Measurements from ENCODE around the gene MITF.

Gene MITF

GRCh38 chr3:69823743-69824142 lies 84.5 kb downstream of the MITF start:
- TF ChIP-seq CTCF (IDR thresholded peaks at IDR 0.05; ENCODE audit: low read depth, low read length, missing control alignments): no peak
- H3K4me3 ChIP-seq (replicated peaks; ENCODE audit: low read depth, low read length): no peak overlapping the region
- DNase-seq (ENCODE audit: extremely low read depth, low read depth): no peak

- no peak for TF ChIP-seq CTCF (IDR thresholded peaks at IDR 0.05; ENCODE audit: low read depth, low read length, missing control alignments)
- H3K4me3 ChIP-seq (replicated peaks; ENCODE audit: low read depth, low read length): no peak overlapping the region
- DNase-seq (ENCODE audit: extremely low read depth, low read depth): no peak
Observed at GRCh38 chr3:69825446-69825845, 86.2 kb downstream of the MITF start.

GRCh38 chr3:69827127-69827526 lies 87.9 kb downstream of the MITF start:
- H3K4me3 ChIP-seq (replicated peaks; ENCODE audit: low read depth, low read length): no peak overlapping the region
- no peak for DNase-seq (ENCODE audit: extremely low read depth, low read depth)
- no peak for TF ChIP-seq CTCF (IDR thresholded peaks at IDR 0.05; ENCODE audit: low read depth, low read length, missing control alignments)

- DNase-seq (ENCODE audit: extremely low read depth, low read depth): no peak
- H3K4me3 ChIP-seq (replicated peaks; ENCODE audit: low read depth, low read length): no peak overlapping the region
- no peak for TF ChIP-seq CTCF (IDR thresholded peaks at IDR 0.05; ENCODE audit: low read depth, low read length, missing control alignments)
Observed at GRCh38 chr3:69828817-69829216, 89.6 kb downstream of the MITF start.

- no peak for TF ChIP-seq CTCF (IDR thresholded peaks at IDR 0.05; ENCODE audit: low read depth, low read length, missing control alignments)
- H3K4me3 ChIP-seq (replicated peaks; ENCODE audit: low read depth, low read length): no peak overlapping the region
- no peak for DNase-seq (ENCODE audit: extremely low read depth, low read depth)
Observed at GRCh38 chr3:69830147-69830546, 90.9 kb downstream of the MITF start.

- no peak for DNase-seq (ENCODE audit: extremely low read depth, low read depth)
- no peak overlapping the region for H3K4me3 ChIP-seq (replicated peaks; ENCODE audit: low read depth, low read length)
- no peak for TF ChIP-seq CTCF (IDR thresholded peaks at IDR 0.05; ENCODE audit: low read depth, low read length, missing control alignments)
Observed at GRCh38 chr3:69831737-69832136, 92.5 kb downstream of the MITF start.

- TF ChIP-seq CTCF (IDR thresholded peaks at IDR 0.05; ENCODE audit: low read depth, low read length, missing control alignments): no peak
- no peak for DNase-seq (ENCODE audit: extremely low read depth, low read depth)
- H3K4me3 ChIP-seq (replicated peaks; ENCODE audit: low read depth, low read length): no peak overlapping the region
Observed at GRCh38 chr3:69833591-69833990, 94.3 kb downstream of the MITF start.
